ENCODE results near the gene CCDC112. TPM values are rescaled to one million over a fixed set of nuclear protein-coding genes. Genes with fewer than 3 reads are reported as not detected.

The CCDC112 gene
- 6.2 to 11.9 TPM (median 7.3 TPM) in 5 replicates for total RNA-seq (2022; extraction: Qiagen RNA extraction; ENCODE audit: low read depth)

GRCh38 chr5:115296124-115297022 lies at the start of gene CCDC112:
Gene CCDC112 (minus strand): TSS chr5:115296654. CDS start chr5:115296543, 111 bp downstream.

GRCh38 chr5:115262321-115263077 lies 34.0 kb downstream of the CCDC112 start, which contains the start of gene PGGT1B:
Gene PGGT1B (minus strand): TSS chr5:115262877. CDS start chr5:115262851, 26 bp downstream.

Other genes with a start within 250 kb of the CCDC112 start
- 1.5 to 1.7 TPM (median 1.7 TPM) in 5 replicates for gene TRIM36, start 126.7 kb downstream of the CCDC112 start, total RNA-seq (2022; extraction: Qiagen RNA extraction; ENCODE audit: low read depth)
- gene PGGT1B, start 33.8 kb downstream of the CCDC112 start, total RNA-seq (2022; extraction: Qiagen RNA extraction; ENCODE audit: low read depth) = 15.9 to 21.5 TPM (median 20.6 TPM) in 5 replicates
- 6.1 to 7.6 TPM (median 6.1 TPM) in 5 replicates for gene FEM1C, start 248.1 kb upstream of the CCDC112 start, total RNA-seq (2022; extraction: Qiagen RNA extraction; ENCODE audit: low read depth)